SKM-1 (cell line): ENCODE data around the gene RNASE13.

Experiments used
- DNase-seq: peaks from one replicate; lab custom pipeline; 2025; ENCODE audit not compliant: unreplicated experiment; lab: John Stamatoyannopoulos, UW

RNASE13 gene

GRCh38 chr14:20989787-20990600 lies 44.6 kb downstream of the RNASE13 start, which contains the start of gene METTL17:
Gene METTL17 (plus strand): TSS chr14:20989980. CDS start chr14:20990003, 23 bp downstream.
- DNase-seq: peak; percentile 64

- no peak for DNase-seq
Observed at GRCh38 chr14:20989471-20989786, 45.2 kb downstream of the RNASE13 start.

- DNase-seq: peak; percentile 6
Observed at GRCh38 chr14:20988717-20989470, 45.7 kb downstream of the RNASE13 start.

GRCh38 chr14:20986811-20987210 lies 47.8 kb downstream of the RNASE13 start:
- no peak for DNase-seq

GRCh38 chr14:20985650-20986049 lies 49.0 kb downstream of the RNASE13 start:
- DNase-seq: peak; percentile 1
